DMS 273 (cell line): ENCODE data around the gene APOD.
A peak's percentile ranks its signal among the peaks of the same experiment; 100 is the strongest.

Source experiments
- DNase-seq: peaks from one replicate; lab custom pipeline; 2025; ENCODE audit not compliant: unreplicated experiment; lab: John Stamatoyannopoulos, UW

APOD gene

GRCh38 chr3:195555110-195555509 lies 28.6 kb downstream of the APOD start:
- no peak for DNase-seq

- DNase-seq, result no peak
These were observed 29.3 kb downstream of the APOD start for GRCh38 chr3:195554458-195554857.

GRCh38 chr3:195553268-195553667 lies 30.5 kb downstream of the APOD start:
- no peak for DNase-seq

- peak; percentile 53 for DNase-seq
These were observed 32.3 kb downstream of the APOD start for GRCh38 chr3:195551381-195551978.

- no peak for DNase-seq
These were observed 33.0 kb downstream of the APOD start for GRCh38 chr3:195550723-195551122.

- DNase-seq, result no peak
These were observed 33.7 kb downstream of the APOD start for GRCh38 chr3:195549931-195550519.

- no peak for DNase-seq
These were observed 34.8 kb downstream of the APOD start for GRCh38 chr3:195548987-195549386.

- DNase-seq, result no peak
These were observed 35.2 kb downstream of the APOD start for GRCh38 chr3:195548501-195548900.

- no peak for DNase-seq
These were observed 35.7 kb downstream of the APOD start for GRCh38 chr3:195548006-195548405.

GRCh38 chr3:195546130-195546560 lies 37.6 kb downstream of the APOD start:
- no peak for DNase-seq

GRCh38 chr3:195544634-195545033 lies 39.1 kb downstream of the APOD start:
- DNase-seq, result no peak

GRCh38 chr3:195544230-195544536 lies 39.6 kb downstream of the APOD start:
- DNase-seq, result no peak

GRCh38 chr3:195543500-195544229 lies 40.1 kb downstream of the APOD start:
- DNase-seq, result no peak

- peak; percentile 98 for DNase-seq
These were observed 40.8 kb downstream of the APOD start, which contains the start of gene PPP1R2 for GRCh38 chr3:195542698-195543499. PPP1R2 (minus strand) TSS chr3:195543325; CDS start chr3:195543025, 300 bp downstream.

GRCh38 chr3:195542316-195542697 lies 41.4 kb downstream of the APOD start:
- peak; percentile 36 for DNase-seq

GRCh38 chr3:195540511-195540910 lies 43.2 kb downstream of the APOD start:
- no peak for DNase-seq

- DNase-seq, result no peak
These were observed 43.7 kb downstream of the APOD start for GRCh38 chr3:195540027-195540426.

GRCh38 chr3:195539479-195539878 lies 44.3 kb downstream of the APOD start:
- no peak for DNase-seq

- no peak for DNase-seq
These were observed 45.7 kb downstream of the APOD start for GRCh38 chr3:195537995-195538394.

- DNase-seq, result no peak
These were observed 48.4 kb downstream of the APOD start for GRCh38 chr3:195535293-195535692.

- no peak for DNase-seq
These were observed 50.9 kb downstream of the APOD start for GRCh38 chr3:195532834-195533233.

GRCh38 chr3:195532345-195532744 lies 51.4 kb downstream of the APOD start:
- no peak for DNase-seq
